ENCODE data around the gene MKI67.
"Not testable (repeated sequence)": the region's sequence is repeated elsewhere in the genome, so short reads cannot be mapped to it uniquely, and the experiment has no call there.

The MKI67 gene, protein sequence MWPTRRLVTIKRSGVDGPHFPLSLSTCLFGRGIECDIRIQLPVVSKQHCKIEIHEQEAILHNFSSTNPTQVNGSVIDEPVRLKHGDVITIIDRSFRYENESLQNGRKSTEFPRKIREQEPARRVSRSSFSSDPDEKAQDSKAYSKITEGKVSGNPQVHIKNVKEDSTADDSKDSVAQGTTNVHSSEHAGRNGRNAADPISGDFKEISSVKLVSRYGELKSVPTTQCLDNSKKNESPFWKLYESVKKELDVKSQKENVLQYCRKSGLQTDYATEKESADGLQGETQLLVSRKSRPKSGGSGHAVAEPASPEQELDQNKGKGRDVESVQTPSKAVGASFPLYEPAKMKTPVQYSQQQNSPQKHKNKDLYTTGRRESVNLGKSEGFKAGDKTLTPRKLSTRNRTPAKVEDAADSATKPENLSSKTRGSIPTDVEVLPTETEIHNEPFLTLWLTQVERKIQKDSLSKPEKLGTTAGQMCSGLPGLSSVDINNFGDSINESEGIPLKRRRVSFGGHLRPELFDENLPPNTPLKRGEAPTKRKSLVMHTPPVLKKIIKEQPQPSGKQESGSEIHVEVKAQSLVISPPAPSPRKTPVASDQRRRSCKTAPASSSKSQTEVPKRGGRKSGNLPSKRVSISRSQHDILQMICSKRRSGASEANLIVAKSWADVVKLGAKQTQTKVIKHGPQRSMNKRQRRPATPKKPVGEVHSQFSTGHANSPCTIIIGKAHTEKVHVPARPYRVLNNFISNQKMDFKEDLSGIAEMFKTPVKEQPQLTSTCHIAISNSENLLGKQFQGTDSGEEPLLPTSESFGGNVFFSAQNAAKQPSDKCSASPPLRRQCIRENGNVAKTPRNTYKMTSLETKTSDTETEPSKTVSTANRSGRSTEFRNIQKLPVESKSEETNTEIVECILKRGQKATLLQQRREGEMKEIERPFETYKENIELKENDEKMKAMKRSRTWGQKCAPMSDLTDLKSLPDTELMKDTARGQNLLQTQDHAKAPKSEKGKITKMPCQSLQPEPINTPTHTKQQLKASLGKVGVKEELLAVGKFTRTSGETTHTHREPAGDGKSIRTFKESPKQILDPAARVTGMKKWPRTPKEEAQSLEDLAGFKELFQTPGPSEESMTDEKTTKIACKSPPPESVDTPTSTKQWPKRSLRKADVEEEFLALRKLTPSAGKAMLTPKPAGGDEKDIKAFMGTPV (N-terminal part only)

DNA sequence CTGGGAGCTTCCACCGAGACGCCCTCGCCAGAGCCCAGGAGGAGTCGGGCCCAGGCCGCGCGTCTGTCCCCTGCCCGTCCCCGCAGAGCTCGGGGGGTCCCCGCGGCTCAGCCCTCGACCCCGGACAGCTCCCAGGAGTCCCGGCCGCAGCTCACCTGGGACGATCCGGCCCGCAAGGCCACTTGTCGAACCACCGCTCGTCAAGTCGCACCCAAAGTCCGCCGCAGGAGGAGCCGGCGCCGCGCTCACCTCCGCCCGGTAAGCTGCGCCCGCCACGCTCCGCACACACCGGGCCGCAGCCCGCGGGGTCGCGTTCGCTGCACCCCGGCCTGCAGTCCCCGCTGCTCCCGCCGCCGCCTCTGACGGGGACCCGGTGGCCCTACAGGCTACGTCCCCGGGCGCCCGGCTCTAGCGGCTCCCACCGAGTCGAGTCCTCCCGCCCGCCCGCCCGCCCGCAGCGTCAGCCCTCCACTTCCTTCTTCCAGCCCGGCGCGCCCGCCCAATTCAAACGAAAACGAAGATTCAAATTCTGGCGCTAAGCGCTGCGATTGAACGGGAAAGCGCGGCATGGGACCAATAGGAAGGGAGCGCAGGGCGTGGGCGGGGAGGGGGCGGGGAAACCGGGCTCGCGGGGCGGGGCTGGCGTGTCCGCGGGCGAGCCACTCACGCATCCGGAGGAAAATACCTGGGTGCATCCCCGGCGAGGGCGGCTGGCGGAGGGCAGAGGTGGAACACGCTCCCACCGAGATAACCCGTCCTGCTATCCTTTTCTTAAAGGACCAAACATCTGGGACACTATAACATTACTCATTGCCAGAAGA is at the start of gene MKI67:
MKI67 (minus strand) TSS at position 480 of the 821 bp plus-strand sequence. CDS start 756 bp downstream, outside the sequence.
- DNase-seq, result peak; percentile 89

- DNase-seq, result no peak
These were observed 48.6 kb upstream of the MKI67 start for GRCh38 chr10:128174581-128175559.

- DNase-seq, result no peak
These were observed 47.2 kb upstream of the MKI67 start for GRCh38 chr10:128173386-128173785.

DNA sequence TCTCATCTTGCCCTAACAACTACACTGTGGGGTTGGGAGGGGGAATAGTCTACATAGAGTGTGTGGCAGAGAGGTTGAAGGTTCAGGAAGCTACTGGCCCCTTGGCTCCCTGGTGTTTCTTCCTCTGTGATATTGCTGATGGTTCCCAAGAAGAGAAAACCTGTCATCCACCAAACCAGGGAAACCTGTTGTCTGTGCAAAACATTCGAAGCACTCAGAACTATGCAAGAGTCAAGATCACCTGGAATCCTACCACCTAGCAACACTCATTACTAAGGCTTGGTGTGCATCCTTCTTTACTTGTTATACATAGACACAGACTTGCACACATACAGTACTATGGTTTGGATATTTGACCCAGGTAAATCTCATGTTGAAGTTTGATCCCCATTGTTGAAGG is 46.5 kb upstream of the MKI67 start:
- no peak for DNase-seq

- no peak for DNase-seq
These were observed 43.7 kb upstream of the MKI67 start for GRCh38 chr10:128169811-128170379.

- DNase-seq, result no peak
These were observed 41.8 kb upstream of the MKI67 start for GRCh38 chr10:128167926-128168520.

DNA sequence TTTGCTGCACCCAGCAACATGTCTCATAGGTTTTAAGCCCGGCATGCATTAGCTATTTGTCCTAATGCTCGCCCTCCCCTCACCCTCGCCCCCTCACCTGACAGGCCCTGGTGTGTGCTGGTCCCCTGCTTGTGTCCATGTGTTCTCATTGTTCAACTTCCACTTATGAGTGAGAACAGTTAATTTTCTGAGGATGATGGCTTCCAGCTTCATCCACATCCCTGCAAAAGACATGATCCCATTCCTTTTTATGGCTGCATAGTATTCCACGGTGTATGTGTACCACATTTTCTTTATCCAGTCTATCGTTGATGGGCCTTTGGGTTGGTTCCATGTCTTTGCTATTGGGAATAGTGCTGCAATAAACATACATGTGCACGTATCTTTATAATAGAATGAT is 40.9 kb upstream of the MKI67 start:
- DNase-seq, result not testable (repeated sequence)

GRCh38 chr10:128166151-128166550 is 39.9 kb upstream of the MKI67 start:
- DNase-seq, result no peak

GRCh38 chr10:128165536-128165935 is 39.3 kb upstream of the MKI67 start:
- DNase-seq, result no peak

DNA sequence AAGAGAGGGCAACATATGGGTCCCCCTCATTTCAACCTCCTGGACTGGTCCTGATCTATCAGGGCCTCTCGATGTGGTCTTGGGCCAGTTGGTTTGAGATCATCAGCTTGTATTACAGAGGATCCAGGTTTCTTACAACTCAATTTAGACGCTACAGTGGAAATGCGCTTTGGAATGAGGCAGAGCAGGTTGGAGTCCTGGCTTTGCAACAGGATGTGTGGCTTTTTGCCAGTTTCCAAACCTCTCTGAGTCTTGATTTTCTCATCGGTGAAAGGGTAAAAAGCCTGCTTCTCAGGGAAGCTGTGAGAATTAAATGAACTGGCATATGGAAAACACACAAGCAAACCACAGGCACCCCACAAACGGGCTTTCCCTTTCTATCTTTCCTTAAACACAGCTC is 37.5 kb upstream of the MKI67 start:
- no peak for DNase-seq

GRCh38 chr10:128161031-128161430 is 34.8 kb upstream of the MKI67 start:
- DNase-seq, result no peak

DNA sequence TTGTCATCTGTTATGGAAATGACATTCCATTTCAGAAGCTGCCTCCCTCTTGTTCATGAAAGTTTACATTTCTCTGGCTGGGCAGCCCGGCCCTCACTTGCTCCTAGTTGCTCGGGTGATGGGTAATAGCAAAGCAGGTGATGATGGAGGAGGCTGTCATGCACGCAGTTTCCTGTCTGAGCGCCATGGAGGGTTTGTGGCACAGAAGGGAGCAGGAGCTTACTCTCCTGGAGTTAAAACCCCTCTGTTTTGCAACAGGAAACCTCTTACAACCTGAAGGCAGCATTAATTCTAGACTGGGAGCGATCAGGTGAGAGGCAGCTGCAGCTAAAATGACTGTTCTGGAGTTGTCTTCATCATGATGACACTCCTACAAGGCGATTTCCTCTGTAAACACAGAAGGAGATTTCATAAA is 34.1 kb upstream of the MKI67 start:
- DNase-seq, result no peak

DNA sequence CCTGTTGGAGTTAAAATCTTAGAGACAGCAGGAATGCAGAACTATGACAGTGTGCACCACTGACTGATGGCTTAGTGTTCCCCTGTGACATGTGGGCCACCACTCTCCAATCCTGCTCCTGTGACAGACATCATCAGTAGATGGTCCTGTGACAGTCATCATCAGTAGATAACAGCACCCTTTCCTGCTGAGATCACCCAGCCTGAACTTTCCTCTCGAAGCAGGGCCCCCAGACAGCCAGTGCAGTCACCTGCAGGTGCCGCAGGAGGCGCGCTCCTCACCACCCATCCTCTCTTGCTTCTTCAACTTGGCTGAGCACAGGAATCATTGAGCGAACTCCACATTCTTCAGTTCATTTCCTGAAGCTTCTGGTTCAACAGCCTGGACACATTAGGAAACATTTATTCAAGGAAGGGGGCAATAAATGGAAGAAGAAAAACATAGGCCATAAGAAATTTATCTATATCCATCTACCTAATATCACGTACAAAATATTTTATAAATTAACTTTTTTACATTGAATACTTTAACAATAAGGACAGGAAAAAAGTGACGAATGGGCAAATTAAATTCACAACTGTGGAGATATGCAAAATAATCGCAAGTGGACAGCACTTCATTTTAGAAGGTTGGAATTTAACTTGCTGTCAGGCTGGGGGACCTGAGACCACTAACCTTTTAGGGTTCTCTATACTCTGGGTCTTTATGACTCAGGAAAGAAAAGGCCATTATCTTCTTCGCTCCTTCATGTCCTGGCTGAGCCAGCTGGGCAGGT is 32.0 kb upstream of the MKI67 start:
- no peak for DNase-seq

DNA sequence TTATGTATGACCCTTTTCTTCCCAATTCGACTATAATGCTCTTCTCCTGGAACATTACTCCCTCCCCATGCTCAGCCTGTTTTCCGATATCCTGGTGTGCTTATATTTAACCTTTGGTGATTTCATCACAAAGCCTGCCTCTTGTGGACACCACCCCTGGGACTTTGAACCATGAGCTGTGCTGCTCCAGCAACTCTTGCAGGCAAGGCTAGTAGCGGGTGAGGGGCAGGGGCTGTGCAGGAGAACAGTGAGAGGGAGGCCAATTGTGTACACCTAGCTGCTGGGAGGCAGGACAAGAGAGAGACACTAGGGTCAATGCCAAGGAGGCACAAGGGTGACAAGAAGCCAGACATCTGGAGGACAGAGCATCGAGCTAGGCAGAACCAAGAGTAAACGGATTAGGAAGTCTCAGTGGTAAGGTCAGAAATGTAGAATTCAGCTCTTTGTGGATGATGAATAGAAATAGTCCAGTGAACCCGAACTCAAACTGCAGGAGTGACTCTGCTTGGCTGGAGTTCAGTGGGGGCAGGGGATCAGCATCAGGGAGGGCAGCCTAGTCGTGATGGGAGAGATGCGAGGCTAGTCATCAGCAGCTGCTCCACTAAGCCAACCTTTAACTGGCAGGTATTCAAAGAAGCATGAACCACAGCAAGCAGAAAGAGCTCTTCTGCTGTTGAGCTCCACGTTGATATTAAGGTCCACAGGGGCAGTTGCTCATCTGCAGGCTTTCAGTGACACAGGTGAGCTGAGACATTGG is 31.0 kb upstream of the MKI67 start:
- DNase-seq, result no peak

GRCh38 chr10:128152741-128153580 is 26.7 kb upstream of the MKI67 start:
- no peak for DNase-seq

- DNase-seq, result no peak
These were observed 24.8 kb upstream of the MKI67 start for GRCh38 chr10:128151031-128151430.

DNA sequence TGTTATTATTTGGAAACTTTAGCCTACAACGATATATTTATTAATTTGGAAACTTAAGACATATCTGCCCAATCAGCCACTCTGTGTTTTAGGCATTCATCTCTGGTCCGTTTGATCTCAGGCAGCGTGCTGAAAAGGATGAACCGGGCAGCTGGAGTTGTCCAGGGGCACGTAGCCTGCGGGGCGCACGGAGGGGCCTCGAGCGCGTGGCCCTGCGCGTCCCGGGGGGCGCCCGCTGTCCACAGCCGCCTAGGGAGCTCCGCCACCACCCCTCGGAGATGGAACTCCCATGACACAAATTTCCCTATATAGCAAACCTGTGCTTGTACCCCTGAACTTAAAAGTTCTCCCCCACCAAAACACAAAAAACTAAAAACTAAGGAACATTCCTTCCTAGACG is 24.3 kb upstream of the MKI67 start:
- no peak for DNase-seq

DNA sequence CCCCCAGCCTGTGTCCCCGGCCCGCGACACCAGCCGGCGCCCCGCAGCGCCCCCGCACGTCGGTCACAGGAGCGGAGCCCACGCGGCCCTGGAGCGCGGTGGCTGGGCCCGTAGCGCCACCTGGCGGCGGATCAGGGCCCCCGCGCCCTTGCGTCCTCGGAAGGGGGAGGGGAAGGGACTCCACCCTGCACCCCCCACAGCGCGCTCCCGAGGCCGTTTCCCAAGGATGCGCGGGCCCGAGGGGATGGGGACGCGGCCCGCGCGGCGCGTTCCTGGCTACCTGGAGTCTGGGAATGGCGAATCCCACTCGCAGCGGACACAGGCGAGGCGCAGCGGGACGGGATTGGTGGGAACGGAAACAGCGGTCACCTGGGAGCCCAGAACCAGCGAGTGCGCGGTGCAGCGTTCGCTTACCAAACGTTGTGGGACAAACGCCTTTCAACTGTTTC is 23.8 kb upstream of the MKI67 start:
- DNase-seq, result peak; percentile 36
